ENCODE measurements around the gene SMCO4.

The SMCO4 gene

DNA sequence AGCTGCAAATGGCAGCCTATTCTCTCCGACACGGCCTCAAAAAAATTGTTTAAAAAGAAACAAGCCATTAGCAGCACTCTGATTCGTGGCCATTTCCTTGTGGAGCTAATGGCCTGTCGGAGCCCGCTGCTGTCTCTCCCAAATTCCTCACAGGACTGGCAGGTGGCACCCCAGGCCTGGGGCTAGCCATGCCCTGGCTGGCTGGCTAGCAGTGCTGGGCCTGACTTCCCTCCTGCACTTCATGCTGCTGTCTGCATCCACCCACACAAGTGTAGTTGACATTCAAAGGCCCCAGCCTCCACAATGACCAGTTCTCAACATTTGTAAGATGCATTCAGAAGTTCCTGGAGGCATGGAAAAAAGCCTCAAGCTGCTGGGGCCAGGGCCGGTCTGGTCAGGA, 61.5 kb downstream of the SMCO4 start:
- Histone ChIP-seq H3K79me2 (ENCODE audit: insufficient read depth, low read length) (no peaks in the 10 kb centered on the region), H3K36me3 (ENCODE audit: insufficient read depth, low read length) (no peaks in the 10 kb centered on the region; the same call in 1 of the 2 replicates), H3K9me2 (replicated peaks; ENCODE audit: low read depth, low read length) (no peaks in the 10 kb centered on the region), H3K9ac (ENCODE audit: low read depth, low read length, poor library complexity, severe bottlenecking) (no peak overlapping the region), H2AFZ (ENCODE audit: low read length) (no peak overlapping the region), H4K20me1 (ENCODE audit: insufficient read depth, low read length, poor library complexity, severe bottlenecking) (no peaks in the 10 kb centered on the region), H3K4me3 (ENCODE audit: low read length, poor library complexity, severe bottlenecking) (no peak overlapping the region), H3K4me2 (ENCODE audit: low read depth, low read length, poor library complexity, severe bottlenecking) (no peak overlapping the region), H3K9me3 (ENCODE audit: insufficient read depth, low read depth, low read length) (no peaks in the 10 kb centered on the region), H3K27me3 (ENCODE audit: insufficient read depth, low read length, poor library complexity, severe bottlenecking) (no peaks in the 10 kb centered on the region), H3K4me1 (ENCODE audit: insufficient read depth, low read length, poor library complexity, severe bottlenecking) (no peaks in the 10 kb centered on the region), H3F3A (ENCODE audit: low read depth) (no peaks in the 10 kb centered on the region)
- TF ChIP-seq, protein P1, sequence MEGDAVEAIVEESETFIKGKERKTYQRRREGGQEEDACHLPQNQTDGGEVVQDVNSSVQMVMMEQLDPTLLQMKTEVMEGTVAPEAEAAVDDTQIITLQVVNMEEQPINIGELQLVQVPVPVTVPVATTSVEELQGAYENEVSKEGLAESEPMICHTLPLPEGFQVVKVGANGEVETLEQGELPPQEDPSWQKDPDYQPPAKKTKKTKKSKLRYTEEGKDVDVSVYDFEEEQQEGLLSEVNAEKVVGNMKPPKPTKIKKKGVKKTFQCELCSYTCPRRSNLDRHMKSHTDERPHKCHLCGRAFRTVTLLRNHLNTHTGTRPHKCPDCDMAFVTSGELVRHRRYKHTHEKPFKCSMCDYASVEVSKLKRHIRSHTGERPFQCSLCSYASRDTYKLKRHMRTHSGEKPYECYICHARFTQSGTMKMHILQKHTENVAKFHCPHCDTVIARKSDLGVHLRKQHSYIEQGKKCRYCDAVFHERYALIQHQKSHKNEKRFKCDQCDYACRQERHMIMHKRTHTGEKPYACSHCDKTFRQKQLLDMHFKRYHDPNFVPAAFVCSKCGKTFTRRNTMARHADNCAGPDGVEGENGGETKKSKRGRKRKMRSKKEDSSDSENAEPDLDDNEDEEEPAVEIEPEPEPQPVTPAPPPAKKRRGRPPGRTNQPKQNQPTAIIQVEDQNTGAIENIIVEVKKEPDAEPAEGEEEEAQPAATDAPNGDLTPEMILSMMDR (conservative IDR thresholded peaks at IDR 0.05; ENCODE audit: low read length), result no peak
- no peak for TF ChIP-seq EZH2phosphoT487 (IDR thresholded peaks at IDR 0.05; ENCODE audit: borderline replicate concordance)

DNA sequence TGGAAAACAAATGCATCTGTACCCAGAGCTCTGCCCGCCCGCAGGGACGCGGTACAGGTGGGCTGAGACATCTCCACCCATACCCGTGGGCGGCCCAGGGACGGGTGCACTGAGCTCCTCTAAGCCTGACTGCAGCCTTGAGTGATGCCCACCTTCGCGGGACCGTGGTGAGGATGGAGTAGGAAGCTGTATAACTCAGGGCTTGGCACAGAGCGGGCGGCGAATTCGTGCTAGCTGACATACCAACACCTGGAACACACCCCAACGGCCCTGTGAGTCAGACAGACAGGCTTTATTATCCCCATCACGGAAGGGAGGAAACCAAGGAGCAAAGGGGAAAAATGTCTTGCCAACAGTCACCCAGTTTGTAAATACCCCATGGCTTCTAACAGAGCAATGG, 61.9 kb downstream of the SMCO4 start:
- H3K4me3 ChIP-seq (ENCODE audit: low read length, poor library complexity, severe bottlenecking), result no peak overlapping the region
- no peak for TF ChIP-seq EZH2phosphoT487 (IDR thresholded peaks at IDR 0.05; ENCODE audit: borderline replicate concordance)
- TF ChIP-seq, protein P1 (conservative IDR thresholded peaks at IDR 0.05; ENCODE audit: low read length), result no peak
- no peaks in the 10 kb centered on the region for H3K27me3 ChIP-seq (ENCODE audit: insufficient read depth, low read length, poor library complexity, severe bottlenecking)
- no peaks in the 10 kb centered on the region for H3K9me2 ChIP-seq (replicated peaks; ENCODE audit: low read depth, low read length)
- H3F3A ChIP-seq (ENCODE audit: low read depth), result no peaks in the 10 kb centered on the region
- no peak overlapping the region for H2AFZ ChIP-seq (ENCODE audit: low read length)
- peaks cover 4% of the 10 kb centered on the region; the same call in 1 of the 2 replicates for H3K36me3 ChIP-seq (ENCODE audit: insufficient read depth, low read length)
- no peaks in the 10 kb centered on the region for H3K9me3 ChIP-seq (ENCODE audit: insufficient read depth, low read depth, low read length)
- no peak overlapping the region for H3K9ac ChIP-seq (ENCODE audit: low read depth, low read length, poor library complexity, severe bottlenecking)
- H3K4me1 ChIP-seq (ENCODE audit: insufficient read depth, low read length, poor library complexity, severe bottlenecking), result no peaks in the 10 kb centered on the region
- no peaks in the 10 kb centered on the region for H3K79me2 ChIP-seq (ENCODE audit: insufficient read depth, low read length)
- H3K4me2 ChIP-seq (ENCODE audit: low read depth, low read length, poor library complexity, severe bottlenecking), result no peak overlapping the region
- no peaks in the 10 kb centered on the region for H4K20me1 ChIP-seq (ENCODE audit: insufficient read depth, low read length, poor library complexity, severe bottlenecking)

DNA sequence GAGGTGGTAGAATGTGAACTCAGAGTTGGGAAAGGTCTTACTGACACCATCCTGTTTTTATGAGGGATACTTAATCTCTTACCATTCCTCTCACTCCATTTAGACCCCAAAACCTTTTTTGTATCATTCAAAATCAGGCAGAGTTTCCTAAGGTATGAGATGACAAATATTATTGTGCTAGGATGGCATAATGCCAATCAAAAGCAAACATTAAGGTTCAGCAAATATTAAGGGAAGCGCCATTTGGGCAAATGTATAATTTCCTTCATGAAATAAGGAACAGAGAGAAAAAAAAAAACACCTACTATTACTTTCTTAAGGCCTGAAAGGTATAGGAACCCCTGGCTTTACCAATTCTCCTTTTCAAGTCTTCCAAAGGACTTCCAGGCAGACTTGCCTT, 62.4 kb downstream of the SMCO4 start:
- peaks cover 4% of the 10 kb centered on the region; the same call in 1 of the 2 replicates for H3K36me3 ChIP-seq (ENCODE audit: insufficient read depth, low read length)
- H3K4me1 ChIP-seq (ENCODE audit: insufficient read depth, low read length, poor library complexity, severe bottlenecking), result no peaks in the 10 kb centered on the region
- no peaks in the 10 kb centered on the region for H3K9me3 ChIP-seq (ENCODE audit: insufficient read depth, low read depth, low read length)
- H3K27me3 ChIP-seq (ENCODE audit: insufficient read depth, low read length, poor library complexity, severe bottlenecking), result no peaks in the 10 kb centered on the region
- H3F3A ChIP-seq (ENCODE audit: low read depth), result no peaks in the 10 kb centered on the region
- no peaks in the 10 kb centered on the region for H3K79me2 ChIP-seq (ENCODE audit: insufficient read depth, low read length)
- no peak for TF ChIP-seq EZH2phosphoT487 (IDR thresholded peaks at IDR 0.05; ENCODE audit: borderline replicate concordance)
- TF ChIP-seq, protein P1 (conservative IDR thresholded peaks at IDR 0.05; ENCODE audit: low read length), result no peak
- H3K9ac ChIP-seq (ENCODE audit: low read depth, low read length, poor library complexity, severe bottlenecking), result no peak overlapping the region
- H3K4me2 ChIP-seq (ENCODE audit: low read depth, low read length, poor library complexity, severe bottlenecking), result no peak overlapping the region
- H4K20me1 ChIP-seq (ENCODE audit: insufficient read depth, low read length, poor library complexity, severe bottlenecking), result no peaks in the 10 kb centered on the region
- no peak overlapping the region for H3K4me3 ChIP-seq (ENCODE audit: low read length, poor library complexity, severe bottlenecking)
- H3K9me2 ChIP-seq (replicated peaks; ENCODE audit: low read depth, low read length), result no peaks in the 10 kb centered on the region
- H2AFZ ChIP-seq (ENCODE audit: low read length), result no peak overlapping the region

Data from Loucy (cell line).